Stimulated activated CD4-positive, alpha-beta T cell treated with anti-CD3 and anti-CD28 coated beads, Interleukin-1b, Interleukin-23, amount 100 ng/mL, for 4 hours (primary cell): Measurements from ENCODE around the gene ULBP3.
A peak's percentile ranks its signal among the peaks of the same experiment; 100 is the strongest.
"Not testable (repeated sequence)": the region's sequence is repeated elsewhere in the genome, so short reads cannot be mapped to it uniquely, and the experiment has no call there.

ENCODE experiments used
- DNase-seq, 2 donors: peaks; one replicate each; pipeline ENCODE4 v3.0.0-alpha.2; 2020; ENCODE audit warnings: low read depth in 2 of 2

The ULBP3 gene

DNA sequence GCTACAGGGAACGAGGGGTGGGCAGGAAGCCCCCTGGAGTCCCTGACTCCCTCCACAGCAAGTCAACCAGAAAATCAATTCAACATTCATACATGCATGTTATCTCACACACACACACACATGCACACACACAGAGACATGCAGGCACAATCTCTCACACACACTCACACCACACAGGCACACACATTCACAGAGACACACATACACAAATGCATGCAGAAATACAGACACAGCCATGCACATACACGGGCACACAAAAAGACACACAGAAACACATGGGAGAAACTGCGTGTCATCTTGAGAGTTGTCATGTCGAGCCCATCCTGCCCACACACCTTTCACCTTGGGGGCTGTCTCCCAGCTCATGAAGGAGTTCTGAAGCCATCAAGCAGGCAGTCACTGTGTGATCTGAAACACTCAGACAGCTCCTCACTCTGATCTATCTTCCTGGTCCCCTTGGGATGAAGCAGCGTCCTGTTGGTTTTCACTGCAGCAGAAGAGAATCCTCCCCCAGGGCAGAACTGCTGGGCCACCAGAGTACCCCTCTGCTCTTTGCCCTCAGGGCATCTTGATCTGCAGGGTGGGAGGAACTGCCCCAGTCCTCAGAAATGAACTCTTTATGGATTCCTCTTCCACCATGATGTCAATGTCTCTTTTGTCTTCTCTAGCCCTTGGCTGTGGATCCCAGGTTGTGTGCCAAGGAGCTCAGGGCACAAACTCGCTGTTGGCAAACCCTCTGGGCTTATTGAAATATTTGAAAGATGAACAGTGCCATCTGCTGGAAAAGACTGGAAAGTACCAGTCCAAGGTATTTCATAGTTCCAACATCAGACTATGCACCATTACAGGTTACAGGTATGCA, 52.4 kb downstream of the ULBP3 start:
- DNase-seq = peak in 1 of 2 donors; percentile 59

- DNase-seq = not testable (repeated sequence)
Measured at GRCh38 chr6:150015281-150016001, 53.5 kb downstream of the ULBP3 start.

GRCh38 chr6:150014623-150015280, 54.2 kb downstream of the ULBP3 start:
- DNase-seq = not testable (repeated sequence)

- DNase-seq = not testable (repeated sequence)
Measured at GRCh38 chr6:150013785-150014622, 54.9 kb downstream of the ULBP3 start.

- DNase-seq = not testable (repeated sequence)
Measured at GRCh38 chr6:150012846-150013784, 55.8 kb downstream of the ULBP3 start.
